CD14-positive monocyte (primary cell): ENCODE data around the gene INPP5K. TPM values are rescaled to one million over a fixed set of nuclear protein-coding genes. Genes with fewer than 3 reads are reported as not detected.

Source experiments
- DNase-seq, 3 donors: peaks; one replicate each; pipeline ENCODE4 v3.0.0-alpha.2; 2011 to 2022
- H2AFZ ChIP-seq: 2 replicates; pipeline ENCODE4 v1.6.0; 2012; ENCODE audit warnings: mild to moderate bottlenecking, low read depth, low read length, inconsistent platforms; ENCODE audit not compliant: insufficient read depth, poor library complexity, severe bottlenecking
- H3K27ac ChIP-seq, 2 donors: 1 replicate in 1 of 2; 2 replicates in 1 of 2; pipeline ENCODE4 v1.5.1; 2012 to 2013; ENCODE audit warnings: low read length in 2 of 2, control low read depth in 1 of 2, inconsistent platforms in 1 of 2, low read depth in 1 of 2, mild to moderate bottlenecking in 1 of 2
- H3K27me3 ChIP-seq, 2 donors: one replicate each; pipeline versions ENCODE4 v1.6.0 to v1.6.1; 2011 to 2013; ENCODE audit warnings: low read length in 2 of 2; ENCODE audit not compliant: control insufficient read depth in 2 of 2, insufficient read depth in 2 of 2
- H3K36me3 ChIP-seq, 2 donors: replicated peaks in 1 of 2; 1 replicate in 1 of 2; 2 replicates in 1 of 2; pipeline versions ENCODE4 v1.5.1 to v1.6.1; 2012 to 2013; ENCODE audit warnings: low read length in 2 of 2, control low read depth in 1 of 2, inconsistent platforms in 1 of 2, mild to moderate bottlenecking in 1 of 2; ENCODE audit not compliant: insufficient read depth in 2 of 2, control insufficient read depth in 1 of 2
- H3K4me1 ChIP-seq, 2 donors: 1 replicate in 1 of 2; 2 replicates in 1 of 2; pipeline versions ENCODE4 v1.5.1 to v1.6.1; 2012 to 2013; ENCODE audit warnings: low read length in 2 of 2, control low read depth in 1 of 2, inconsistent platforms in 1 of 2, mild to moderate bottlenecking in 1 of 2, moderate library complexity in 1 of 2; ENCODE audit not compliant: insufficient read depth in 2 of 2, control insufficient read depth in 1 of 2
- H3K4me2 ChIP-seq: replicated peaks from 2 replicates; pipeline ENCODE3; 2012; ENCODE audit warnings: low read length, moderate library complexity, mild to moderate bottlenecking; ENCODE audit not compliant: poor library complexity, severe bottlenecking; ENCODE audit errors: extremely low read depth
- H3K4me3 ChIP-seq, 3 experiments: fragments of 200-600 bp in 1 of 3; sonication (generic) in 1 of 3; replicated peaks in 1 of 3; 1 replicate in 2 of 3; 2 replicates in 1 of 3; pipeline ENCODE4 v1.5.1; 2011 to 2013; ENCODE audit warnings: low read length in 3 of 3, mild to moderate bottlenecking in 3 of 3, control low read depth in 2 of 3, low read depth in 2 of 3, inconsistent platforms in 1 of 3, moderate library complexity in 1 of 3
- H3K79me2 ChIP-seq: 2 replicates; pipeline ENCODE4 v1.6.0; 2012; ENCODE audit warnings: mild to moderate bottlenecking, control low read depth, inconsistent platforms, low read length, moderate library complexity; ENCODE audit not compliant: insufficient read depth
- H3K9ac ChIP-seq: 2 replicates; pipeline ENCODE4 v1.6.0; 2017; ENCODE audit warnings: low read length, mild to moderate bottlenecking; ENCODE audit not compliant: insufficient read depth, poor library complexity, severe bottlenecking
- H3K9me3 ChIP-seq, 2 donors: replicated peaks in 1 of 2; 1 replicate in 1 of 2; 2 replicates in 1 of 2; pipeline versions ENCODE4 v1.5.1 to v1.6.1; 2012 to 2013; ENCODE audit warnings: low read length in 2 of 2, control low read depth in 1 of 2; ENCODE audit not compliant: control insufficient read depth in 1 of 2, insufficient read depth in 1 of 2
- H4K20me1 ChIP-seq: 2 replicates; pipeline ENCODE4 v1.6.0; 2012; ENCODE audit warnings: mild to moderate bottlenecking, low read length, control low read depth, moderate library complexity; ENCODE audit not compliant: insufficient read depth
- H3K27ac Mint-ChIP-seq, 7 donors: one replicate each; pipeline ENCODE4 v1.8.0; 2020; ENCODE audit warnings: mild to moderate bottlenecking in 7 of 7, mixed read lengths in 7 of 7, moderate library complexity in 6 of 7, inconsistent platforms in 2 of 7
- H3K27me3 Mint-ChIP-seq, 3 donors: one replicate each; pipeline ENCODE4 v1.8.0; 2021 to 2022; ENCODE audit warnings: low read depth in 3 of 3, mild to moderate bottlenecking in 3 of 3, mixed read lengths in 3 of 3, moderate library complexity in 3 of 3, inconsistent platforms in 1 of 3
- H3K36me3 Mint-ChIP-seq, 2 donors: one replicate each; pipeline ENCODE4 v1.8.0; 2020; ENCODE audit warnings: mixed read lengths in 2 of 2, inconsistent platforms in 1 of 2, mild to moderate bottlenecking in 1 of 2
- H3K4me1 Mint-ChIP-seq: one replicate; pipeline ENCODE4 v1.8.0; 2020; ENCODE audit warnings: mild to moderate bottlenecking, mixed read lengths
- H3K4me3 Mint-ChIP-seq, 2 donors: one replicate each; pipeline ENCODE4 v1.8.0; 2020; ENCODE audit warnings: mild to moderate bottlenecking in 2 of 2, mixed read lengths in 2 of 2, moderate library complexity in 1 of 2
- H3K9me3 Mint-ChIP-seq, 7 donors: one replicate each; pipeline ENCODE4 v1.8.0; 2020 to 2022; ENCODE audit warnings: mixed read lengths in 7 of 7, mild to moderate bottlenecking in 6 of 7, moderate library complexity in 6 of 7, inconsistent platforms in 2 of 7
- CTCF ChIP-seq: fragments of 200-600 bp; IDR thresholded peaks from one replicate; pipeline ENCODE4 v1.8.0; 2022; ENCODE audit warnings: antibody characterized with exemption, mild to moderate bottlenecking
- WGBS: methylation state at CpG from one replicate; pipeline ENCODE4 v1.1.5; 2013; ENCODE audit warnings: missing lambda C conversion rate; ENCODE audit not compliant: insufficient coverage; 5-methylcytosine and 5-hydroxymethylcytosine counted together
- intact Hi-C, 2 donors: fragments of 100-400 bp; cut with micrococcal nuclease; formaldehyde crosslinking; loops; one replicate each; pipeline versions ENCODE4 v1.15.0 to v1.15.1; 2023
- polyA plus RNA-seq, 3 donors: library from polyadenylated mRNA; depleted of rRNA in 1 of 3; unstranded in 2 of 3; stranded (reverse) in 1 of 3; fragments of 300-500 nt in 2 of 3; fragments of >200 nt in 1 of 3; fragmentation: Illumina TruSeq in 2 of 3; gene quantifications; 1 replicate in 2 of 3; 2 replicates in 1 of 3; pipeline ENCODE4 v1.2.3, GENCODE V29; 2012 to 2021

Gene INPP5K
- polyA plus RNA-seq, 3 donors, result 50.3 to 58.7 (median 53.0) TPM

GRCh38 chr17:1495265-1495989, 21.0 kb downstream of the INPP5K start:
- Histone ChIP-seq H3K27ac (no peak overlapping the region), H3K79me2 (no peaks in the 10 kb centered on the region), H3K9ac (no peak overlapping the region), H4K20me1 (peaks cover 28% of the 10 kb centered on the region), H3K4me1 (peaks cover 29 to 33% of the 10 kb centered on the region in 2 donors), H3K4me3 (no peak overlapping the region), H2AFZ (no peak overlapping the region), H3K9me3 (no peaks in the 10 kb centered on the region), H3K27me3 (peaks cover 3 to 24% of the 10 kb centered on the region in 2 donors), H3K36me3 (peaks cover 30 to 55% of the 10 kb centered on the region in 2 donors), H3K4me2 (no peak overlapping the region)
- Mint-ChIP-seq H3K36me3 (peaks cover 54 to 61% of the 10 kb centered on the region in 2 donors), H3K9me3 (peaks cover 0 to 2% (median 0%) of the 10 kb centered on the region in 7 donors), H3K4me3 (no peak overlapping the region), H3K27me3 (peaks cover 21 to 32% (median 31%) of the 10 kb centered on the region in 3 donors), H3K4me1 (peaks cover 29% of the 10 kb centered on the region), H3K27ac (no peak overlapping the region)
- intact Hi-C loops, result no loop called here
- no peak for TF ChIP-seq CTCF
- no peak for DNase-seq
- 97% methylated on average over 5 of the region's 14 CpGs for WGBS

- Histone ChIP-seq H3K36me3 (peaks cover 30 to 52% of the 10 kb centered on the region in 2 donors), H3K27me3 (peaks cover 3 to 24% of the 10 kb centered on the region in 2 donors), H3K4me1 (peaks cover 30 to 37% of the 10 kb centered on the region in 2 donors), H2AFZ (no peak overlapping the region), H3K4me2 (no peak overlapping the region), H3K9me3 (no peaks in the 10 kb centered on the region), H3K79me2 (no peaks in the 10 kb centered on the region), H4K20me1 (peaks cover 28% of the 10 kb centered on the region), H3K4me3 (no peak overlapping the region), H3K27ac (no peak overlapping the region), H3K9ac (no peak overlapping the region)
- Mint-ChIP-seq H3K4me3 (no peak overlapping the region), H3K27me3 (peaks cover 22 to 39% (median 33%) of the 10 kb centered on the region in 3 donors), H3K36me3 (peaks cover 52 to 58% of the 10 kb centered on the region in 2 donors), H3K9me3 (peaks cover 0 to 2% (median 0%) of the 10 kb centered on the region in 7 donors), H3K27ac (no peak overlapping the region), H3K4me1 (peaks cover 31% of the 10 kb centered on the region)
- TF ChIP-seq CTCF, result no peak
- intact Hi-C loops, result loop anchor here (5.0 kb wide), 1 partner anchor 37 kb away; the partner anchor contains the start of gene CRK (in 2 of the 2)
- 97% methylated on average over 6 of the region's 11 CpGs for WGBS
- DNase-seq, result no peak
These were observed 21.6 kb downstream of the INPP5K start for GRCh38 chr17:1494736-1495253.
